NCI-H128 (cell line): ENCODE data around the gene SLK.

ENCODE experiments used
- DNase-seq: peaks from one replicate; lab custom pipeline; 2025; ENCODE audit not compliant: unreplicated experiment; lab: John Stamatoyannopoulos, UW

The SLK gene

GRCh38 chr10:103939522-103939921, 27.4 kb upstream of the SLK start:
- no peak for DNase-seq

DNA sequence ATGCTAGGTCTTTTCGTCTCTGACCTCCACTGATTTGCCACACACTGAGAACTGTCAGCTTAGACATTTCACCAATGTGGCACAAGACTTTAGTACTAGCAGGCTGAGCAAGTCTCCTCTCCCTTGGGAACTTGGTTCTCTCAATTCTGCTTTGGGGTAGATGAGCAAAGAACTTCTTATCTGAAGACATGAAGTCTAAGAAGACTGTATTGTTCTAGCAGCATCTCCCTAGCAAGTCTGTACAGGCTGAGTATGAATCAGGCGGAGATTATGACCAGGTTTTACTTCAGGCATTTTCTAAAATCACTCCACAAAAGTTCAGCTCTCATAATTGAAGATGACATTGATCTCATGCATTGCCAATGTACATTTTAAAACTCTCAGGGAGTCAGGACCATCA, 25.1 kb upstream of the SLK start:
- DNase-seq = no peak

- DNase-seq = no peak
Observed at GRCh38 chr10:103942866-103943265, 24.1 kb upstream of the SLK start.

DNA sequence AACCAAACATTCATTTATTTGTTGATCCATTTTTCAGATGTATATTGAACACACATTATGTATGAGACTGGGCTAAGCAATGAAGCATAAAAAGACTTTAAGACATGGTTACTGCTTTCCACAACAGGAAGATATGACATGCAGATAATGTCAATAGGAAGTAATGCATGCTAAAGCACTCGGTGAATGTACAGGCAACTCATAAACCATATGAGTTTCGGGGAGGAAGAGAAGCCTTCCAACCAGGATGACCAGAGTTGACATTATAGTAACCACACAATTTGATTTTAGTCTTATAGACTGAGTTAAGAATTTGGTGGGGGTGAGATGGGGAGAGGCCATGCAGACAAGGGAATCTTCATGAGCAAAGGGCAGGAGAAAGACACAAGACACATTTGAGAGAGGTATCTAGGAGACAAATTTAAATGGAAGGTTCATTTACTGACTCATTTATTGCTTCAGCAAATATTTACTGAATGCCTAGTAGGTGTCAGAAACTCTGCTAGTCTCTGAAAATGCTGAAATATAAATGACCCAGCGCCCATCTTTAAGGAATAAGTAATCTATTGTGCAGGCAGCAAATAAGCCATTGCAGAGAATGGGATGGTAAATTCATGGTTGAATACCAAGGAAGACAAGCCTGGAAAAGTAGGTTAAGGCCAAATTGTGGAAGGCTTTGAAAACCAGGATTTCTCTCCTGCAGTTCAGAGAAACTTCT, 19.0 kb upstream of the SLK start:
- no peak for DNase-seq

- no peak for DNase-seq
Observed at GRCh38 chr10:103949728-103950127, 17.2 kb upstream of the SLK start.

GRCh38 chr10:103951183-103951582, 15.8 kb upstream of the SLK start:
- DNase-seq = no peak

- no peak for DNase-seq
Observed at GRCh38 chr10:103951942-103952341, 15.0 kb upstream of the SLK start.

DNA sequence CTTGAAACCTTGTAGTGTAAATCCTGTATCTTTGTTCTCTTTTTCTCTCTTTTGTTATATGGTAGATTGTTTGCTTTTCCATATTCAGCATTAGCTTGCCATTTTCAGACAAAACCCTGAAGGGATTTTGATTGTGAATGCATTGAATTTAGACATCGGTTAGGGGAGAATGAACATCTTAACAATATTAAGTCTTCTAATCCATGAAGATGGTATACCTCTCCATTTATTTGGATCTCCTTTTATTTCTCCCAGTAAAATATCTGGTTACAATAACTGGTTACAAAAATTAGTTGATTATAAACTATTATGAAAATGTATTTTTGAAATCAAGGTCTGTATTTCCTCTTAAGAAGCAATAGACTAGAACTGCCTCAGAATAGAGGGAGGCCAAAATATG, 12.4 kb upstream of the SLK start:
- no peak for DNase-seq

DNA sequence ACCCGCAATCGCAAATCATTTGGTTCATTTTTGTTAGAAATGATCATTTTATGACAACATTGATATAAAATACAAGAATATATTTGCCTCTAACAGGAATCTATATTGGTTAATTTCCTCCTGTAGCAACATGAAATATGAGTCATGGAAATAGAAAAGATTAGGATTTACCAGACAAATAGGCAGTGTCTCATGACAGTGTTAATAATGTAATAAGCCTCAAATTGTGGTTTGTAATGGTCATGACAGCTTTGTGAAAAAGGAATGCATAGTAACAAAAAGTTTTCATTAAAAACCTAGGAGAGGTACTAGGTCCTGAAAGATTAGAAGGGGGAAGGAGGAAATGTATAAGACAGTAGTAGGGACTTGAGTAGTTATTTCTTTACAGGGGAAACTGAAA, 7.9 kb upstream of the SLK start:
- DNase-seq = no peak

DNA sequence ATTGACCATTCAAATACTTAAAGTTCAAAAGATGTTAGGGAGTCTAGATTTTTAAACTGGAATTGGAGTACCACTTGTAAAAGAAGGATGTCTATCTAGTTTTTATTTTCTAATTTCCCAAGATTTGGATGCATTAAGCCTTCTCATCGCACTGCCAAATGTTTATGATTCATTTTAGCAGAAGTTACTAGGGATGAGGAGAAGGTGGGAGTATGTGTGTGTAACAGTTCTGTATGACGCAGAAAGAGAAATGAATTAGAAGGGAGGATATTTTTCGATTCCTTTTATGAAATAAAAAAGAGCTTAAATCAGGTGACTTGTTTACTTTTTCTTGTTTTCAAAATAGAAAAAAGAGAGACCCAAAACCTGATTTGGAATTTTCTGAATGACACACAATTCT, 6.8 kb upstream of the SLK start:
- DNase-seq = no peak

- no peak for DNase-seq
Observed at GRCh38 chr10:103967448-103968071, 620 bp downstream of the SLK start.

DNA sequence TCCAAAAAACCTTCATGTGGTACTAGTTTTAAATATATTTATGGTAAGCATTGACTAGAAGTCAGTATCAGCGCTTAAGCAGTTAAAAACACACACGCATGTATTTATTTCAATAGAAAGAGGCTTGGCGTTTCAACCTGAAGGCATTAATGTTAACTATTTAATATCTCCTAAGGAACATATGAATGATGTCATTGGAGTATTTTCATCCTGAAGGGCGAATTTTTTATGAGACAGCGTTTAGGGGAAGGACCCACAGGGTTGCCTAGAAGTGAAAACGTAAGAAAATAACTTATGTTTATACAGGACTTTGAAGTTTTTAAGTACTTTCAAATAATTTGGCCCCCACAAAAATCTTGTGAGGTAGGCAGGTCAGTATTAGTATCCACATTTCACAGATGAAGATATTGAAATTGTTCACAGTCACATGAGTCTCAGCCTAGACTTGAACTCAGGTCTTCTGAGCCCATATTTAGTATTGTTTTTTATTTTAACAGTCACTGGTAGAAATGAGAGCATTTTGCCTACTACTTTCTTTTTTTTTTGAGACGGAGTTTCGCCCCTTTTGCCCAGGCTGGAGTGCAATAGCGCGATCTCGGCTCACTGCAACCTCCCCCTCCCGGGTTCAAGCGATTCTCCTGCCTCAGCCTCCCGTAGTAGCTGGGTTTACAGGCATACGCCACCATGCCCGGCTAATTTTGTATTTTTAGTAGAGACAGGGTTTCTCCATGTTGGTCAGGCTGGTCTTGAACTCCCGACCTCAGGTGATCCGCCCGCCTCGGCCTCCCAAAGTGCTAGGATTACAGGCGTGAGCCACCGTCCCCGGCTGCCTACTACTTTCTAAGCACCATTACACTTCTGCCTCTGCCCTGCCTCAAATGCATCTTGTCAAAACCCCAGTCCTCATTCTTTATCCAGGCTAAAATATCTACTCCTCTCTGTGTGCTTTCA, 1.8 kb downstream of the SLK start:
- no peak for DNase-seq

GRCh38 chr10:103969436-103969835, 2.5 kb downstream of the SLK start:
- no peak for DNase-seq

GRCh38 chr10:103969857-103970627, 3.1 kb downstream of the SLK start:
- DNase-seq = no peak

- no peak for DNase-seq
Observed at GRCh38 chr10:103975169-103975568, 8.2 kb downstream of the SLK start.

DNA sequence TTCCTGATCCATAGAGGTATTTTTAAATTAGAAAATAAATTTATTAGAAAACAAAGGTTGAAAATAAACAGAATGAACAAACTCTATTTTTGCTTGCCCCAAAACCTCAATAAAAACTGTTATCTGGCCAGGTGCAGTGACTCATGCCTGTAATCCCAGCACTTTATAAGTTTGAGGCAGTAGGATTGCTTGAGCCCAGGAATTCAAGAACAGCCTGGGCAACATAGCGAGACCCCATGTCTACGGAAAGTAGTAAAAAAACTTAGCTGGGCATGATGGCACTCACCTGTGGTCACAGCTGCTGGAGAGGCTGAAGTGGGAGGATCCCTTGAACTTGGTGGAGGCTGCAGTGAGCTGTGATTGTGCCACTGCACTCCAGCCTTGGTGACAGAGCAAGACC, 10.3 kb downstream of the SLK start:
- no peak for DNase-seq

- no peak for DNase-seq
Observed at GRCh38 chr10:103979530-103979929, 12.6 kb downstream of the SLK start.

DNA sequence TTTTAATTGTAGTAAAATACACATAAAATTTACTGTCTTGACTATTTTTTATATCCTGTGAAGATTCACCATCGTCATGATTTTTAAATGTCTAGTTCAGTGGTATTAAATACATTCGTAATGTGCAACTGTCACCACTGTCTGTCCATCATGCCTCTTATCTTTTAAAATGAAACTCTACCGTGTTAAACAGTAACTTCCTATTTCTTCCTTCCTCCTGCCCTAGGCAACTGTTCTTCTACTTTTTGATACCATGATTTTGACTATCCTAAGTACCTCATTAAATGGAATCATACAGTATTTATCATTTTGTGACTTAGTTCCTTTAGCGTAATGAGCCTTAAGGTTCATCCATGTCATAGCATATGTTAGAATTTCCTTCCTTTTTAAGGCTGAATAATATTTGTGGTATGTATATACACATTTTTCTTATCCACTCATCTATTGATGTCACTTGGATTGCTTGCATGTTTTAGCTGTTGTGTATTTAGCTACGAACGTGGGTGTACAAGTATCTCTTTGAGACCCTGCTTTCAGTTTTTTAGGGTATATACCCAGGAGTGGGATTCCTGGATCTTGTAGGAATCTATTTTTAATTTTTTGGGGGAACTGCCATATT, 13.5 kb downstream of the SLK start:
- no peak for DNase-seq

DNA sequence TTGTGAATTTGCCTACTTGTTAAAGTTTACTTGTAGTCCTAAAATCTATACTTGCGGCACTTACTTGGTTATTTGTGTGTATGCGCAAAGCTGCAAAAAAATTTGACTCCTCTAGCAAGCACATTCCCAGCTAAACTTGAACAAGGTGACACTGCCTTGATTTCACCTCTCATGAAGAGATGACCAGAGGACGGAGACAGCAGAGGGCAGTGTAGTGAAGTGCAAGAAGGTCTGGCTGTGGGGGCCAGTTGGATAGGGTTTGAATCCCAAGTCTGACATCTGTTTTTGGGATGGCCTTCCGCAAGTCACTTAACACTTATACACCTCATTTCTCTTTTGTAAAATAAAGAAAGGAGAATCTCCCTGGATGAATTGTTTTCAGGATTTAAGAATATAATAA, 15.7 kb downstream of the SLK start:
- DNase-seq = no peak

DNA sequence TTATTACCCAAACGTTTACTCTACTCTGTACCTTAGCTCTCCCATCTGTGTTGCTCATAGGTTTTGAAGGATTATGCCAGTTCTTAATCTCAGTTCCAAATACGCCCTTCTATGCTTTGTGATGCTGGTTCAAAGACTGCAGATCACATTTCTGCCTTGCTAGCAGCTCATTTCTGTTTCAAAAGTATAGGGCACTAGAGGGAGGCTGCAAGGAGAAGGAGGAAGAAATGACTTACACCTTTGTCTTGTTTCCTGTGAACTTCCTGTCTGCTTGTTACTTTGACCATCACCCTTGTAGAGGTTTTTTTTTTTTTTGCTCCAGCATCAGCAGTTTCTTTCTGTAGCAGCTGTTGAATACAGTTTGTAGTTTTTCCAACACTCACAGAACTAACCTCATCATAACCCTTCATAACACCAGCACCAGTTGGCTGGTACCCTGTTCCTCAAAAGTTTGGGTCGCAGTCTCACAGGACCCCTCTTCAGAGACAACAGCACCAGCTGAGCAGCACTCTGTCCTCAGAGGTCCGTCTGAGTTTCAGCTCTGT, 16.5 kb downstream of the SLK start:
- no peak for DNase-seq
